ENCODE measurements around the gene FOXG1.

FOXG1 gene

DNA sequence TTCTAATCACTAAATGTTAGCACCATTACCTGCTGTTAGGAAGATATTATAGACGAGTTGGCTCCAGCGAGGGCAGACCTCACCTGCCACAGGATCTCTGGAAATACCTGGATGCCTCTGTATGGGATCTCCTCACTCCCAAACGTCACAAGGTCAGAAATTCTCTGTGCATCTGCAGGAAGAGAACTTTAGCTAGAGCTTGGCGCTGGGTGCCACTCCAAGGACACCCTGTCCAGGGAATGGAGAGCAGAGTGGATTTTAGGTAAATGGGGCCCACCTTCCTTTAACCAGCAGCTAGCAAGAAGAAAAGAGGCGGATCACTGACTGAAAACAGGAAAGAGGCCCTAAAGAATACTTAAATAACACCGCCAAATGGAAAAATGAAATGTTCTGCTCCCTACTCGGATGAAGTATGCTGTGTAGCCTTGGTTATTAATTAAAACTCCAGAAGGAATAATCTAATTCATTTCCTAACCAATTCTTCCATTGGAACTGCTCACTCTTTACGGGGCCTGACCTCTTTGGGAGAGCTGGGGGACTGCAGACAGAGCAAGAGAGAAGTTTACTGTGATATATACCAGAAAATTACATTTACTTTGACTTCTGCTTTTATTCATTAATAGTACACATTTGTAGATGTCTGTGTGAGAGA, 4.2 kb upstream of the FOXG1 start:
- no peak for DNase-seq

DNA sequence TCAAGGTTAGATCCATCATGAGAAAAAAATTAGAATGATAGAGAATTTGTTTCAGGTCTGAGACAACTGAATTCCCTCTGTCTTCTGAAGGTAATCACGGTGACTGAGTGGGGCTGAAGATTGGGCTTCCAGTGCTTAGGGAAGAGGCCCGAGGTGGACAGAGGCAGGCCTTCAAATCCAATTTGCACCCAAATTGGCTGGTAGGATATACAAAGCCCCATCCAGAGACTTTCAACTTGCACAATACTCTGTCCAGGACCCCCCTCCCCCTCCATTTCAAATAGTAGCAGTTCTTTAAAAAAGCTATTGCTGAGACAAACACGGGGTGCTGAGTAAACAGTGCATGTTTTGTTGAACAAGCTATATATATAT, 3.6 kb upstream of the FOXG1 start:
- no peak for DNase-seq

DNA sequence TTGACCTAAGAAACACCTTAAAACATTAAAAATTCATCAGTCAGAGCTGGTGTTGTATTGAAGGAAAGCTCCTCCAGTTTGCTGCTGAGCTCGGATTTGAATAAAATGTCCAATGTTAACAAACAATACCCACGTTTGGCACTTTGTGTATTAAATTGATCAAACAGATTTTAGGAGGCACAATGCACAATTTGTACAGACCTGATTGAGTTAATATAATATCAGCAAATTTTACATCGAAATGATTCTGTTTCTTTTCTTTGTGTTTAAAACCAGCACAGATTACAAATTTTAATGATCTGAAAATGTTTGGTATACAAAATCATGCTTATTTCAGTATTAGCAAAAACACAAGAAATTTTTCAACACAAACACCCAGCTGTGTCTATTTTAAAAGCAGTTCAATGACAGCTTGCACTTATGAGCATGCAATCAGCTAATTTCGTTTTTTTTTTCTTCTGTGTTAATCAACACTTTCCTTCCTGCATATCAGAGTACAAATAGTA, 2.8 kb upstream of the FOXG1 start:
- DNase-seq = no peak

DNA sequence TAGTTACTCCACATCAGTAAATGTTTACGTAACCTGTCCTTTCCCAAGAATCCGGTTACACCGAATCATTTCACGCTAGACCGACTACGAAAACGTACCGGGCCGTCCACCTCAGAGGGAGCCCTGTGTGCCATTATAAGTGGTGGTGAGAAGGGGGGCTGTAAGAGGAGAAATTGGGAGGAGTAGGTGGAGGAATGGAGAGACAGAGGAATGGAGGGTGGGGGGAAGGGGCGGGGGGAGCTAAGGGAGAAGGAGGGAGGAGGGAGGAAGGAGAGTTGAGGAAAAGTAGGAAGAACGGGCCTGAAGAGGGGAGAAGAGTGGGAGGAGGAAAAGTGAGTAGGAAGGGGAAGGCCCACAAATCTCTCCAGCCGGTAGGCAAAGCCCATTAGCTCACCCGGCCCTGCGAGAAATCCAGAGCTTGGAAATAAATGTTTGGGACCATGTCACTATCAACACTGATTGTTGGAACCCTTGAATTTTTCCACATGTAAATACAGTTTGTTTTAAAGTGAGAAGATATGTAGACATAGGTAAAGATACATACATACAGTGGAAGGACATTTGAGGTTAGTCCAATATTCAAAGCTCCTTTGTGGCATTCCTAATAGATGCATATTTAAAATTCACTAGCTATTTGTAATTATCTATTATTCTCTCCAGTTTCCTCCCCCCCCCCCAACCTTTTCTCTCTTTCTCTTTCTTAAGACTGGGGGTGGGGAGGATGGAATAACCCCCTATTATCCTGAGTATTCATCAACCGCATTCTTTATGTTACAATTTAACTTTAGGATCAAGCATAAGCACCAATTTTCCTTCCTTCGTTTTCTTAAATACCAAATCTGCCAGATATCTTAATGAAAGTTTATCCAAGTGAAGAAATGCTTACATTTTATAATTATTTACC, 2.1 kb upstream of the FOXG1 start:
- DNase-seq = no peak

DNA sequence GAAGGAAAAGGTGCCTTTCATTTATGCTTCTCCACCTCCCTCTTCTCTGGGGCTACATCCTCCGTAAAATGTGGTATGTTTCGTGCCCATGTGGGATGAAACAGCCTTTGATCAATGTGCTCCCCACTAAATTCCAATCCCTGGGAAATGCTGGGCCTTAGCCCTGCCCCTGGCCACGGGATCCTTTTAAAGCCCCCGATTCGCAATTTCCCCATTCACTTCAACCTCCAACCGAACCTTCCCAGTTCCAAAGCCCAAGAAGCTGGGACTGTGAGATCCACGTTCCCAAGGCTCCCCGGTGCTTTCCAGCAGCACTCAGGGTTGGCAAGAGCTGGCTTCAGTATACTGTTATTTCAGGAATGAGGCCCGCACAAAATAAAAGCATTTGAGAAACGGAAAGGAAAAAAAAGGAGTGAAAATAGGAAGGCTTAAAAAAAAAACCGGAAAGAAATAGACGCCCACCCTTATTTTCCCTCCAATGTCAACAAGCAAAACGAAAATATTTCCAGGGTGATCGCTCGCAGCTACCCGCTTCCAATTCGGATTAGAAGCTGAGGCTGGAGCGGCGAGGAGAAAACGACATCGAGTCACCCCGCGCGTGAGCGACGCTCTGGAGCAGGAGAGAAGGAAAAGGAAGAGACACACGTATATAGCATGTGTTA, 1.3 kb upstream of the FOXG1 start:
- no peak for DNase-seq

DNA sequence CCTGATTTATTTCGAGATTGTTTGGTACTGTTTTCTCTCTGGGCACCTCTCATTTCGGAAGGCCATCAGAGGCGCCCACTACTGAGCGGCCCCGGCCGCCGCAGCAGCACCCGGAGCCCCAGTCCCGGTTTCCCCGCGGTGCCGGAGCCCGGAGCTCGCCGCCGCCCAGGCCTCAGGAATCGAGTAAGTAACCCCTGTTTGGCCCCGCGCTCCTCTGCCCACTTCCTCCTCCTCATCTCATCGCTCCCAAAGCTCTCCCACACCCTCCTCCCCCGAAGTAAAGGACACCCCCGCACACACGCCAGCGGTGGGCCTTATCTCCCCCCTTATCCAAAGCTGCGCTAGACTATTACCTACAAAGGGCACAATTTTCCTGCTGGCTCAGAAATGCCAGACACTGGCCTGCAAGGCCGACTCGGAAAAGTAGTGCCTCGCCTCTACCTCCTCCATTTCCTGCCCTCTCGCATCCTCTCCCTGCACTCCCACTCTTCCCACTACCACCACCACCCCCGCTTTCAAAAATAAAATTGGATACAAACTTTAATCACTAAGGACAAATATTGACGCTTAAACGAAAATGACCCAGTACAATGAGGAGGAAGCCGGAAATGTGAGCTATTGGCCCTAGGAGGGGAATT, 637 bp upstream of the FOXG1 start:
- no peak for DNase-seq

DNA sequence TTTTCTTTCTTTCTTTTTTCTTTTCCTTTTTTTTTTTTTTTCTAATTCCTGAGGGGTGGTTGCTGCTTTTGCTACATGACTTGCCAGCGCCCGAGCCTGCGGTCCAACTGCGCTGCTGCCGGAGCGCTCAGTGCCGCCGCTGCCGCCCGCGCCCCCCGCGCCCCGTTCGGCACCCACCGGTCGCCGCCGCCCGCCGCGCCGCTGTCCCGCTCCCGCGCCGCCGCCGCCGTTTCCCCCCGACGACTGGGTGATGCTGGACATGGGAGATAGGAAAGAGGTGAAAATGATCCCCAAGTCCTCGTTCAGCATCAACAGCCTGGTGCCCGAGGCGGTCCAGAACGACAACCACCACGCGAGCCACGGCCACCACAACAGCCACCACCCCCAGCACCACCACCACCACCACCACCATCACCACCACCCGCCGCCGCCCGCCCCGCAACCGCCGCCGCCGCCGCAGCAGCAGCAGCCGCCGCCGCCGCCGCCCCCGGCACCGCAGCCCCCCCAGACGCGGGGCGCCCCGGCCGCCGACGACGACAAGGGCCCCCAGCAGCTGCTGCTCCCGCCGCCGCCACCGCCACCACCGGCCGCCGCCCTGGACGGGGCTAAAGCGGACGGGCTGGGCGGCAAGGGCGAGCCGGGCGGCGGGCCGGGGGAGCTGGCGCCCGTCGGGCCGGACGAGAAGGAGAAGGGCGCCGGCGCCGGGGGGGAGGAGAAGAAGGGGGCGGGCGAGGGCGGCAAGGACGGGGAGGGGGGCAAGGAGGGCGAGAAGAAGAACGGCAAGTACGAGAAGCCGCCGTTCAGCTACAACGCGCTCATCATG, 654 bp downstream of the FOXG1 start:
- DNase-seq = no peak

DNA sequence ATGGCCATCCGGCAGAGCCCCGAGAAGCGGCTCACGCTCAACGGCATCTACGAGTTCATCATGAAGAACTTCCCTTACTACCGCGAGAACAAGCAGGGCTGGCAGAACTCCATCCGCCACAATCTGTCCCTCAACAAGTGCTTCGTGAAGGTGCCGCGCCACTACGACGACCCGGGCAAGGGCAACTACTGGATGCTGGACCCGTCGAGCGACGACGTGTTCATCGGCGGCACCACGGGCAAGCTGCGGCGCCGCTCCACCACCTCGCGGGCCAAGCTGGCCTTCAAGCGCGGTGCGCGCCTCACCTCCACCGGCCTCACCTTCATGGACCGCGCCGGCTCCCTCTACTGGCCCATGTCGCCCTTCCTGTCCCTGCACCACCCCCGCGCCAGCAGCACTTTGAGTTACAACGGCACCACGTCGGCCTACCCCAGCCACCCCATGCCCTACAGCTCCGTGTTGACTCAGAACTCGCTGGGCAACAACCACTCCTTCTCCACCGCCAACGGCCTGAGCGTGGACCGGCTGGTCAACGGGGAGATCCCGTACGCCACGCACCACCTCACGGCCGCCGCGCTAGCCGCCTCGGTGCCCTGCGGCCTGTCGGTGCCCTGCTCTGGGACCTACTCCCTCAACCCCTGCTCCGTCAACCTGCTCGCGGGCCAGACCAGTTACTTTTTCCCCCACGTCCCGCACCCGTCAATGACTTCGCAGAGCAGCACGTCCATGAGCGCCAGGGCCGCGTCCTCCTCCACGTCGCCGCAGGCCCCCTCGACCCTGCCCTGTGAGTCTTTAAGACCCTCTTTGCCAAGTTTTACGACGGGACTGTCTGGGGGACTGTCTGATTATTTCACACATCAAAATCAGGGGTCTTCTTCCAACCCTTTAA, 1.5 kb downstream of the FOXG1 start:
- no peak for DNase-seq

DNA sequence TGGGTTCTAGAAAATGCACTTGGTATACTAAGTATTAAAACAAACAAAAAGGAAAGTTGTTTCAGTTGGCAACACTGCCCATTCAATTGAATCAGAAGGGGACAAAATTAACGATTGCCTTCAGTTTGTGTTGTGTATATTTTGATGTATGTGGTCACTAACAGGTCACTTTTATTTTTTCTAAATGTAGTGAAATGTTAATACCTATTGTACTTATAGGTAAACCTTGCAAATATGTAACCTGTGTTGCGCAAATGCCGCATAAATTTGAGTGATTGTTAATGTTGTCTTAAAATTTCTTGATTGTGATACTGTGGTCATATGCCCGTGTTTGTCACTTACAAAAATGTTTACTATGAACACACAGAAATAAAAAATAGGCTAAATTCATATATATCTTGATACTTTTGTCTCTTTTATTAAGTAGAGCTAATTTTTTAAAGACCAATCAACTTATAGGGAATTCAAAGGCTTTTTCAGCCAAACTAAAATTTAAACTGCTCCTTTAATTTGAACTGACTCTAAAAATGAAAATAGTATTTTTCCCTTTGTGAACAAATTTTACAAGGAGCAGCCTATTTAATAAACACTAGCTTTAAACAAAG, 2.8 kb downstream of the FOXG1 start:
- DNase-seq = no peak

DNA sequence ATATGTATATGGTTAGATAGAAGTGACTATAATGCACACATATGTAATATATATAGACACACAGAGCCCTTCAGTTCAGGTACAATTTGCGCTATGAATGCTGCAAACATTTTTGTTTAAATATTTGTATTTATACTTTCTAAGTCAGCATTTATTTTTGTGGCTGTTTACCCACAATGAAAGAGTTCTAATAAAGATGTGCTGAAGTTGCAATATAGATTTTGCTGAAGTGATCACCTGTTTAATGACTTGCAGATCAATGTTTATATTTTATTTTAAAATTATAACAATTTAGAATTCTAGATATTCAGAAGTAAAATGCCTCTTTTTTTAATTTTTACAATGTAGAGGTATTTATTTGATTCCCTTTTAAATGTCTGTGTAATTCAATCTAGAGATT, 3.5 kb downstream of the FOXG1 start:
- DNase-seq = no peak

DNA sequence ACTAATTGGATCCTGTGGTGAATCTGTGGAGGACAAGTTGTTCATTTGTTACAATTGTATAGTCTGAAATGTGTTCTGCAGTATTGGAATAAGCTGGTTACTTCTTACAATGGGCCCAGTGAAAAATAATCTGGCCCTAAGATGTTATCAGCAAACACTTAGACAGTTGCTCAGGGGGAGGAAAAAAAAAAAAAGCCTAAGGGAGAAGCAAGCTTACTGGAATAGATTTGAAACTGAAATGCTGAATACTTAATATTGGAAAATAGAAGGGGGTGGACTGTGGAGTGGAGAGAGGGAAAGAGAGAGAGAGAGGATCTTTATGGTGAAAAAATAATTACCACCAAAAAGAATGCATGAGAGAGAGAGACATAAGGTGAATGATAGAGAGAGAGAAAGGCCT, 4.0 kb downstream of the FOXG1 start:
- no peak for DNase-seq

DNA sequence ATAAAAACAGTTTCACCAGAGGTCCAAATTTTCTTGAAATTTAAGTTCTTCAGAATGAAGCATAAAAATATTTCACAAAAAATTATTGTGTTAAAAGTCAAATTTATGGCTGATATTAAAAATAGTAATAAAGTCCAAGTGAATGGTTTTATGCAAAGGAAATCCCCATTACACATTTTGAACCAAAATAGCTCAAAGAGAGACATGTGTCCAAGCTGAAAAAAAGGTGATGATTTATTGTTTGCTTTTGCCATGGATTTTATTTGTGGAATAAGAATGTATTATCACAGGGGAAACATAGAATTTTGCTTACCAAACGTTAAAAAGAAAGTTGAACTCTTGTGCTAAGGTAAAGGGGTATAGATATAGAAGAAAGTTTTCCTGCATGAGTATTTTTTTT, 4.6 kb downstream of the FOXG1 start:
- no peak for DNase-seq

DNA sequence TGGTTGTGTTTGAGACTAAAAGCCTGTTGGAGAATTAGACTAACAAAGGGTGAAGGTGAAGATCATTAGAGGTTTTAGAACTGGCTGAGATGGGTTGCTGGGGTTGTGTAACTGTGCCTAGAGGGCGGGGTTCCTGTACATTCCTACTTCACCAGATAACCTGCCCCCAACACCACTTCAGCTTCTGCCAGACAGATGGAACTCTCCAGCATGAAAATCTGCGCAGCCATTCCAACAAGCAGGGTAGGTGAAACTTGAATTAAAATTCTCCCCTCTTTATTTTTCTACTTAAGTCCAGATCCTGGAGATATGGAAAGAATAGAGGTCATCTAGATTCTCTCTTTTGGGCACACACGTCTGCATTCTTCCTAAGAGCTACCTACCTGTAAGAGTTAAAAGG, 6.0 kb downstream of the FOXG1 start:
- no peak for DNase-seq

DNA sequence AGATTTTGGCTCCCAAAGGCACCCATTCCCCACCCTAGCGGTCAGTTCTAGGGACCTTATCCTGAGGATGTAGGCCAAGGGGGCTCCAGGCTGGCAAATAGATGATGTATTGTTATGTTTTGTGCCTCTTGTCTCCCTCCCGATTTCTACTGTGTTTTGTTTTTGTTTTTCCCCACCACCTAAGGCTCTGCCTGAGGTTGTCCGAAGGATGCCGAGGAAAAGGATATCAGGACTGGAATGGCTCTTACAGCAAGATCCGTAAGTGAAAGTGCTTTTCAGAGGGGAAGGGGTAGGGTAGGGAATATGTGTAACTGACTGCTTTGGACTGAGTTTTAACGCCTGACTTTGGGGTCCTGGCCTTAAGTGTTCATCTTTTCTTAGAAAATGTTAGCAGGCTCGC, 6.6 kb downstream of the FOXG1 start:
- no peak for DNase-seq

DNA sequence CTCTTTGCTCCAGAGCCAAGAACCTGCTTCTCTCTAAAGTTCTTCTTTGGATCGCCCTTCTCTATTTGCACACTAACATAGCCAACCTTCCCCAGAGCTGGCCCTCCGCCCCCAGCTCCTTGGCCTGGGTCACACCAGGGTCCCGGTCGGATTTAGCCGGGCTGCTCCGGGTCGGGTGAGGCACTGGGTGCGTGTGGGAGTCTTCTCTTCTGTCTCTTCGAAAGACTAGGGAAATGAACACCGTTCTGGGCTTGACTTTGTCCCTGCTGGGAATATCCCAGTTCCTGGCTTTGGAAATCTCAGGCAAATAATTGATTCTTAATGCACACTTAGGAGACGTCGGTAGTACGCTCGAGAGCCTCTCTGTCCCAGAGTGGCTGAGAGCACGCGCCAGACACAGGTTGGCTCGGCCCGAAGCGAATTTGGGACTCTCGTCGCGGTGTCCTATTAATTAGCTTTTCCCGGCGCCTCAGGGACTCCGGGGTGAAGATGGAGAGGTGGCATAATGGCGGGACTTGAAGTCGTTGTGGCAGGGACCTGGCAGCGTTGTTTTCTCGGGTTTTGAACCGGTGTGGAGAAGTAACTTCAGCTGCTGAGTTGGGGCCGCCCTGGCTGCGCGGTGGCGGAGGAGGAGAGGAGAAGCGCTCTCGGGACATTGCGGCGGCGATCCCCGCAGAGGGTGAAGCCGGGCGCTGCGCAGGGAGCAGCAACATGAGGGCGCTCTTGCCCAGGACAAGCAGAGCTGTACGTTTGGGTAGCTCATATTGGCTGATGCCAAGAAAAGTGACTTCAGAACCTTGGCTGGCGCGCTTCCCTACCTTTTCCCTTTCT, 7.5 kb downstream of the FOXG1 start:
- no peak for DNase-seq

DNA sequence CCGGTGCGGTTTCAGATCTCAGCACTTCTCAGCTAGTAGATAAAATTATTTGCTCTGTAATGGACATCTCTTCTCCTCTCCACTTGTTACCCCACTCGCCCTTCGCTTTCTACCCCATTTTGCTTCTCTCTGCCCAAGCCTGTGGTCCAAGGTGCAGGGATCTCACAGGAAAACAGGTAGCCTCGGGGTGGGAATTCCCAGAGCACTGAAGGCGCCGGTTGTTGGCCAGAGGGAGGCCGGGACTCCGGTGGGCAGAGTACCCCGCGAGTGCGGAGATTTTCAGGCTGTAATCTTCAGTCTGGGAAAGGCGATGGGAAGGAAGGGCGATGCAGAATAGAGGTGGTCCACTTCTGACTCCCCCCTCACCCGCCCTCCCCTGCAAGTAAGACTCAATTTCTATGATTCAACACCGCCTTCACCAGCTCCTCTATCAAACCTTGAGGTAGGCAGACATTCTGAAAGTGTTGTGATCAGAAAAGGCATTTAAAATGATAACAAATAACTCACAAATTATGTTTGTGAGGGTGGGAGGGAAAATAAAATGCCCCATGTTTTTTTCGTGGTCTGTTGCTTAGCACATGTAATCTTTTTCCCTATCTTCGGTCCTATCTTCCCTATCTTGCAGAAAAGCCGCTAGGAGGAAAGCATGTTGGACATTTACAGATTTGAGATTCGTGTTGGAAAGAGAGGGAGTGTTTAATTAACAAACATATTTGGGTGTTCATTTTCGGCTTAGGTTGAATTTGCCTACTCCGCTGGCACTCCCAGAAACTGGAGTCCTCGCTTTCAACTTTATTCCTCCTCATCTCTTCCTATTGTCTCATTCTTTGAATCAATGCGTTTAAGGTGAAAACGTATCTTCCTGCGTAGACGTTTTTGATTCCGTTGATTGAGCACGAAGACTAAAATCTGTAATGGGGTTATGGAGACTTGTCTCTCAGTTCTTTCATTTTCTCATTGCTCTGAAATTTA, 8.5 kb downstream of the FOXG1 start:
- no peak for DNase-seq

DNA sequence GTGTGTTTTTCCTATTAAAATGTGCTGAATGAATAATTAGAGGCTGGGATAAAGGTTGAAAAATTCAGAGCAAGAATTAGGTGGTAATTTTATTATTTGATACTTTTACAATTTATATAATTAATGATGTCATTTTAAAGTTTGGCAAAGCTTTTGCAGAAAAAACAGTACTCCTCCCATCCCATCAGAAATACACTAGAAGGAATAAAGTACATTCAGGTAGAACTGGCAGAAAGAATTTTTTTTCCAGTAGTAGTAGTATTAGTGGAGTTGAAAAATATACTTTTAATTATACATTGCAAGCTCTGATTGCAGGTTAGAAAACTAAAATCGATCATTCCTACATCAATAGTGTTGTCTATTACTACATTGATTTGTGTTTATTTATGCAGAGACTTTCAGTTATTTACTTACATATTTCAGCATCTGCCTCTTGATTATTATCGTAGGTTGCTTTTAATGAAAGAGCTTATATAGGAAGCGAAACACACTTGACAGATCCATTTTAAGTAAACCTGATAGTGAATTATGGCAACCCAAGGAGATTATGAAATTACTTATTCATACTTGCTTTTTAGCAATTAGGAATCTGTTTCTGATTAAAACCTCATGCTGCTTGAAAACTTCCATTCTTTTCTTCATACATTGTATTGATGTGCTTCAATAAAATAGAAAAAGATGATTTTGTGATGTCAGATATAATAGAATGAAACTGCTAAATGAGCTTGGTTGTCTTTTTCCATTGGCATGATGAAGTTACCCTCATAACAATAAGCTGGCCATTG, 10.1 kb downstream of the FOXG1 start:
- no peak for DNase-seq

Measured in CD4-positive, alpha-beta T cell treated with Interleukin-4 for 1 hour (primary cell).